ENCODE results near the gene BNC2. TPM values are rescaled to one million over a fixed set of nuclear protein-coding genes. Genes with fewer than 3 reads are reported as not detected.

The BNC2 gene
- total and polyA plus RNA-seq, 2 experiments from 2014 or later = 13.8 to 18.5 TPM

DNA sequence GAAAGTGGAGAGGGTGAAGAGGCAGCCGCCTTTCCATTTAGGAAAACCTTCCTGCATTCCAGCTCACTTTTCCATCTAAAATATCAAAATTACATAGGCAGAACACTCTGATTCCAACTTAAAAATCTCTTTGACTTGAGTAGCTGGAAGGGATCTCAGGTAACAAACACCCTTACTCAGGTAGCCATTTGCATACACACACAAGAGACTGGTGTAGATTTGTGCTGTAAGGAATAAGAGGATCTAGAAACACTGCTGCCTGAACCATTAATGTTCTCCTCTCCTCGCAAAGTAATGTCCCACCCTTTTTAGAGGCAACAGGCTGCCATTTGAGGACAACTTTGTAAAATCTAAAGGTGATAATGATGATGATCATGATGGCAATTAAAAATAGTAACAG lies 53.5 kb downstream of the BNC2 start:
- Histone ChIP-seq H4K20me1 (ENCODE audit: insufficient read depth) (no peaks in the 10 kb centered on the region), H3K36me3 (ENCODE audit: low read depth) (no peaks in the 10 kb centered on the region), H3K27me3 (replicated peaks; ENCODE audit: insufficient read depth) (no peaks in the 10 kb centered on the region), H2AFZ (no peak overlapping the region), H3K4me1 (ENCODE audit: insufficient read depth) (peaks cover 15% of the 10 kb centered on the region), H3K9ac (no peak overlapping the region), H3K4me3 (no peak overlapping the region), H3F3A (ENCODE audit: insufficient read depth) (no peaks in the 10 kb centered on the region), H3K9me2 (ENCODE audit: insufficient read depth) (no peaks in the 10 kb centered on the region), H3K9me3 (ENCODE audit: low read depth) (no peaks in the 10 kb centered on the region), H3K4me2 (ENCODE audit: unreplicated experiment) (no peak overlapping the region), H3K79me2 (ENCODE audit: insufficient read depth) (peaks cover 86% of the 10 kb centered on the region), H3K27ac (0 out of 2 replicates have a peak overlapping the region, but pooled peaks have one; percentile 3)
- in situ Hi-C loops (cut with MboI) = no loop called here
- DNase-seq = no peak
- TF ChIP-seq EZH2 (IDR thresholded peaks at IDR 0.05; ENCODE audit: insufficient read depth, poor library complexity, severe bottlenecking) (no peak), EZH2phosphoT487 (IDR thresholded peaks at IDR 0.05; ENCODE audit: insufficient read depth, low read depth) (no peak)
- 100% methylated on average over 2 of the region's 2 CpGs for WGBS, 2 experiments (ENCODE audit: low coverage in 1 of 2, low lambda C conversion rate in 2 of 2, missing lambda C conversion rate in 2 of 2)

DNA sequence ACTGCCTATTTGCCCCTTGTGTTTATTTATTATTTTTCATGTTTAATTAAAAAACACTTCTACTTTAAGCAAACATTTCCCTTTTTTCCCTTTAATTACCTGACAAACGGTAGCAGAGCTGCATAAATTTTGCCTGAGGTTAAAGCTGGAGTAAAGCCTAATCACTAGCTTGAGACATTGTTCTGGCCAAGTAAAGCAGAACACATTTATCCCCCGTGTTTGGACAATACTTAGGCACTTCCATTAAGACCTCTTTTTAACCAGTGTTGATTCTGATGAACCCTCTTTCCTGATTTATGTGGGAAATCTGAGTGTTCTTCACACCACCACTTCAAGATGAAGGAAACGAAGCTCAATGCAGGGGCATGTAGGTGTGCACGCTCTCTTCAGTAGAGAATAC lies 54.5 kb downstream of the BNC2 start:
- no peaks in the 10 kb centered on the region for H4K20me1 ChIP-seq (ENCODE audit: insufficient read depth)
- H3K79me2 ChIP-seq (ENCODE audit: insufficient read depth) = peaks cover 83% of the 10 kb centered on the region
- no peaks in the 10 kb centered on the region for H3F3A ChIP-seq (ENCODE audit: insufficient read depth)
- H3K27ac ChIP-seq = no peak overlapping the region
- no peak overlapping the region for H3K4me3 ChIP-seq
- H3K4me1 ChIP-seq (ENCODE audit: insufficient read depth) = peaks cover 15% of the 10 kb centered on the region
- WGBS, 2 experiments (ENCODE audit: low coverage in 1 of 2, low lambda C conversion rate in 2 of 2, missing lambda C conversion rate in 2 of 2) = 97% methylated on average over 4 of the region's 4 CpGs
- TF ChIP-seq EZH2phosphoT487 (IDR thresholded peaks at IDR 0.05; ENCODE audit: insufficient read depth, low read depth) (no peak), EZH2 (IDR thresholded peaks at IDR 0.05; ENCODE audit: insufficient read depth, poor library complexity, severe bottlenecking) (no peak)
- no peaks in the 10 kb centered on the region for H3K27me3 ChIP-seq (replicated peaks; ENCODE audit: insufficient read depth)
- no peak overlapping the region for H3K9ac ChIP-seq
- H3K36me3 ChIP-seq (ENCODE audit: low read depth) = no peaks in the 10 kb centered on the region
- H2AFZ ChIP-seq = no peak overlapping the region
- in situ Hi-C loops (cut with MboI) = no loop called here
- no peak for DNase-seq
- no peak overlapping the region for H3K4me2 ChIP-seq (ENCODE audit: unreplicated experiment)
- H3K9me2 ChIP-seq (ENCODE audit: insufficient read depth) = no peaks in the 10 kb centered on the region
- no peaks in the 10 kb centered on the region for H3K9me3 ChIP-seq (ENCODE audit: low read depth)

DNA sequence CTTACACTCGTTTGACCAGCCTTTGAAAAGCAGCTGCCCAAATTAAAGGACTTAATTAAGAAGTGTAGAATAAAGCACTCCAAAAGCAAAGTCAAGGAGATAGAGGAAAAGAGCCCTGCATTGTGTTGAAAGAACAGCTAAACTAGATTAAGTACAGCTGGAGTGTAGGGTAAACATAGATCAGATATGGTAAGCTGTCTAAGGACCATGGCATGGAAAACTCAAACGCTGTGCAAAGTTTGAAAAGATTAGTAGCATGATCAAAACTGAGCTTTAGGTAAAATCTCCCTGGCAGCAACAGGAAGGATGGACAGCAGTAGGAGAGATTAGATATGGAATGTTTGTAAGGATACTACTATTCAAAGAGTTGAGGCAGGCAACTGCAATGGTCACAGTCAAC lies 55.4 kb downstream of the BNC2 start:
- H3K36me3 ChIP-seq (ENCODE audit: low read depth) = no peaks in the 10 kb centered on the region
- H3K27ac ChIP-seq = no peak overlapping the region
- H3K4me1 ChIP-seq (ENCODE audit: insufficient read depth) = peaks cover 15% of the 10 kb centered on the region
- H3K9me2 ChIP-seq (ENCODE audit: insufficient read depth) = no peaks in the 10 kb centered on the region
- H3K27me3 ChIP-seq (replicated peaks; ENCODE audit: insufficient read depth) = no peaks in the 10 kb centered on the region
- peaks cover 79% of the 10 kb centered on the region for H3K79me2 ChIP-seq (ENCODE audit: insufficient read depth)
- no peak for DNase-seq
- WGBS, 2 experiments (ENCODE audit: low coverage in 1 of 2, low lambda C conversion rate in 2 of 2, missing lambda C conversion rate in 2 of 2) = 97 to 100% methylated on average over 2 of the region's 2 CpGs
- H3K4me2 ChIP-seq (ENCODE audit: unreplicated experiment) = no peak overlapping the region
- H3K9ac ChIP-seq = no peak overlapping the region
- no peak overlapping the region for H3K4me3 ChIP-seq
- H2AFZ ChIP-seq = no peak overlapping the region
- no peaks in the 10 kb centered on the region for H3K9me3 ChIP-seq (ENCODE audit: low read depth)
- TF ChIP-seq EZH2phosphoT487 (IDR thresholded peaks at IDR 0.05; ENCODE audit: insufficient read depth, low read depth) (no peak), EZH2 (IDR thresholded peaks at IDR 0.05; ENCODE audit: insufficient read depth, poor library complexity, severe bottlenecking) (no peak)
- no peaks in the 10 kb centered on the region for H3F3A ChIP-seq (ENCODE audit: insufficient read depth)
- H4K20me1 ChIP-seq (ENCODE audit: insufficient read depth) = no peaks in the 10 kb centered on the region
- in situ Hi-C loops (cut with MboI) = no loop called here

DNA sequence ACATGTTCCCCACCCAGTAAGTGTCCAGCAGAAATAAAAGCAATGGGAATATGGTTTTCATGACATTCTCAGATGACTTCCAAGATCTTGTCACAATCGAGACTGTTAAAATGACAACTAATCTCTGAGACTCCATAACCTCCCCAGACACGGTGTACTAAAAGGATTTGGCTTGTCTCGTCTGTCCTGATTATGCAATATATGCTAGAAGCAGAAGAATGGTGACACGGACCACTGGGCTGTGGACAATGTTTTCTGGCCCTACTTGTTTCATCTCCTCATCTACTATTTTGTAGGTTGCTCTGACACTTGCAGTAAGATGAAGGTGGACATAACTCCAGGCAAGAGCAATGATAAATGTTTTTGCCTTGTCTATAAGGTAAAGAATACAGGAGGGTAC lies 56.6 kb downstream of the BNC2 start:
- 54 to 60% methylated on average over 4 of the region's 4 CpGs for WGBS, 2 experiments (ENCODE audit: low coverage in 1 of 2, low lambda C conversion rate in 2 of 2, missing lambda C conversion rate in 2 of 2)
- Histone ChIP-seq H4K20me1 (ENCODE audit: insufficient read depth) (no peaks in the 10 kb centered on the region), H3K4me2 (ENCODE audit: unreplicated experiment) (no peak overlapping the region), H3K9me3 (ENCODE audit: low read depth) (no peaks in the 10 kb centered on the region), H3F3A (ENCODE audit: insufficient read depth) (no peaks in the 10 kb centered on the region), H3K4me3 (no peak overlapping the region), H3K27ac (no peak overlapping the region), H3K27me3 (replicated peaks; ENCODE audit: insufficient read depth) (no peaks in the 10 kb centered on the region), H3K9me2 (ENCODE audit: insufficient read depth) (no peaks in the 10 kb centered on the region), H3K4me1 (ENCODE audit: insufficient read depth) (peaks cover 15% of the 10 kb centered on the region), H2AFZ (no peak overlapping the region), H3K36me3 (ENCODE audit: low read depth) (no peaks in the 10 kb centered on the region), H3K79me2 (ENCODE audit: insufficient read depth) (peaks cover 79% of the 10 kb centered on the region), H3K9ac (no peak overlapping the region)
- in situ Hi-C loops (cut with MboI) = no loop called here
- no peak for DNase-seq
- TF ChIP-seq EZH2 (IDR thresholded peaks at IDR 0.05; ENCODE audit: insufficient read depth, poor library complexity, severe bottlenecking) (no peak), EZH2phosphoT487 (IDR thresholded peaks at IDR 0.05; ENCODE audit: insufficient read depth, low read depth) (no peak)

Data from GM23248 (cell line).